Measurements from ENCODE around the gene TASP1. TPM values are rescaled to one million over a fixed set of nuclear protein-coding genes. Genes with fewer than 3 reads are reported as not detected.
"Not testable (repeated sequence)": the region's sequence is repeated elsewhere in the genome, so short reads cannot be mapped to it uniquely, and the experiment has no call there.

The TASP1 gene
- total RNA-seq, 3 donors from 2014 or later (not counting 1 experiment from before 2014, with no cell fraction given): 15.5 to 22.3 (median 16.3) TPM

- peaks cover 18% of the 10 kb centered on the region for H3K9me3 ChIP-seq (ENCODE audit: control insufficient read depth, insufficient read depth, low read length)
Measured at GRCh38 chr20:13384132-13384531, 254.6 kb downstream of the TASP1 start.

GRCh38 chr20:13382786-13383185 is 255.9 kb downstream of the TASP1 start:
- H3K4me3 ChIP-seq (ENCODE audit: low read length): no peak overlapping the region
- Mint-ChIP-seq H3K27me3 (ENCODE audit: low read depth in 2 of 2) (no peaks in the 10 kb centered on the region), H3K4me3 (no peak overlapping the region), H3K36me3 (peaks cover 51% of the 10 kb centered on the region), H3K4me1 (no peaks in the 10 kb centered on the region), H3K27ac (no peak overlapping the region), H3K9me3 (peaks cover 22 to 31% of the 10 kb centered on the region in 2 donors)
- H3K4me1 ChIP-seq (ENCODE audit: control insufficient read depth, insufficient read depth, low read length): no peaks in the 10 kb centered on the region
- H3K27ac ChIP-seq (ENCODE audit: low read length): no peak overlapping the region
- no peak for ATAC-seq
- TF ChIP-seq CTCF (IDR thresholded peaks at IDR 0.05): no peak
- intact Hi-C loops (cut with micrococcal nuclease): no loop called here
- peaks cover 18% of the 10 kb centered on the region for H3K9me3 ChIP-seq (ENCODE audit: control insufficient read depth, insufficient read depth, low read length)
- 91% methylated on average over 3 of the region's 3 CpGs for WGBS (ENCODE audit: insufficient coverage)
- no peak for DNase-seq
- H3K36me3 ChIP-seq (ENCODE audit: control insufficient read depth, insufficient read depth, low read length): no peaks in the 10 kb centered on the region
- no peaks in the 10 kb centered on the region for H3K27me3 ChIP-seq (ENCODE audit: control insufficient read depth, insufficient read depth, low read length)

More at GRCh38 chr20:13384132-13384531, 254.6 kb downstream of the TASP1 start:
- intact Hi-C loops (cut with micrococcal nuclease): no loop called here
- H3K27ac ChIP-seq (ENCODE audit: low read length): no peak overlapping the region
- no peaks in the 10 kb centered on the region for H3K27me3 ChIP-seq (ENCODE audit: control insufficient read depth, insufficient read depth, low read length)
- H3K36me3 ChIP-seq (ENCODE audit: control insufficient read depth, insufficient read depth, low read length): no peaks in the 10 kb centered on the region
- no peak overlapping the region for H3K4me3 ChIP-seq (ENCODE audit: low read length)
- peaks cover 37% of the 10 kb centered on the region for H3K36me3 Mint-ChIP-seq
- no peak for DNase-seq
- no peak overlapping the region for H3K4me3 Mint-ChIP-seq
- no peaks in the 10 kb centered on the region for H3K4me1 Mint-ChIP-seq
- WGBS (ENCODE audit: insufficient coverage): 84% methylated on average over 1 of the region's 2 CpGs
- ATAC-seq: no peak
- no peak overlapping the region for H3K27ac Mint-ChIP-seq
- H3K9me3 Mint-ChIP-seq: peaks cover 13 to 21% of the 10 kb centered on the region in 2 donors
- H3K27me3 Mint-ChIP-seq (ENCODE audit: low read depth in 2 of 2): no peaks in the 10 kb centered on the region
- no peaks in the 10 kb centered on the region for H3K4me1 ChIP-seq (ENCODE audit: control insufficient read depth, insufficient read depth, low read length)
- TF ChIP-seq CTCF (IDR thresholded peaks at IDR 0.05): no peak

- H3K27me3 Mint-ChIP-seq (ENCODE audit: low read depth in 2 of 2); H3K4me1 Mint-ChIP-seq; H3K27me3 ChIP-seq (ENCODE audit: control insufficient read depth, insufficient read depth, low read length); ATAC-seq; H3K4me1 ChIP-seq (ENCODE audit: control insufficient read depth, insufficient read depth, low read length); H3K27ac Mint-ChIP-seq; H3K27ac ChIP-seq (ENCODE audit: low read length); H3K36me3 ChIP-seq (ENCODE audit: control insufficient read depth, insufficient read depth, low read length); H3K4me3 ChIP-seq (ENCODE audit: low read length); intact Hi-C loops (cut with micrococcal nuclease); DNase-seq; H3K4me3 Mint-ChIP-seq: not testable (repeated sequence)
- 93% methylated on average over 11 of the region's 11 CpGs for WGBS (ENCODE audit: insufficient coverage)
- Mint-ChIP-seq H3K36me3 (peaks cover 62% of the 10 kb centered on the region), H3K9me3 (peaks cover 25 to 35% of the 10 kb centered on the region in 2 donors)
- peaks cover 18% of the 10 kb centered on the region for H3K9me3 ChIP-seq (ENCODE audit: control insufficient read depth, insufficient read depth, low read length)
Measured at GRCh38 chr20:13380497-13381229, 258.1 kb downstream of the TASP1 start.

GRCh38 chr20:13373400-13373799 is 265.3 kb downstream of the TASP1 start:
- Mint-ChIP-seq H3K9me3 (peaks cover 21 to 27% of the 10 kb centered on the region in 2 donors), H3K27ac (no peak overlapping the region)

More at GRCh38 chr20:13373400-13373799, 265.3 kb downstream of the TASP1 start:
- no peaks in the 10 kb centered on the region for H3K9me3 ChIP-seq (ENCODE audit: control insufficient read depth, insufficient read depth, low read length)
- no peak for TF ChIP-seq CTCF (IDR thresholded peaks at IDR 0.05)
- no peak for DNase-seq
- no peaks in the 10 kb centered on the region for H3K36me3 ChIP-seq (ENCODE audit: control insufficient read depth, insufficient read depth, low read length)
- H3K4me1 ChIP-seq (ENCODE audit: control insufficient read depth, insufficient read depth, low read length): no peaks in the 10 kb centered on the region
- no peak overlapping the region for H3K4me3 ChIP-seq (ENCODE audit: low read length)
- H3K27ac ChIP-seq (ENCODE audit: low read length): no peak overlapping the region
- Mint-ChIP-seq H3K4me1 (no peaks in the 10 kb centered on the region), H3K36me3 (peaks cover 32% of the 10 kb centered on the region), H3K27me3 (ENCODE audit: low read depth in 2 of 2) (no peaks in the 10 kb centered on the region), H3K4me3 (no peak overlapping the region)
- H3K27me3 ChIP-seq (ENCODE audit: control insufficient read depth, insufficient read depth, low read length): no peaks in the 10 kb centered on the region
- intact Hi-C loops (cut with micrococcal nuclease): no loop called here
- ATAC-seq: no peak

Data from natural killer cell (primary cell).